Measurements from ENCODE around the gene WDR91.

The WDR91 gene

DNA sequence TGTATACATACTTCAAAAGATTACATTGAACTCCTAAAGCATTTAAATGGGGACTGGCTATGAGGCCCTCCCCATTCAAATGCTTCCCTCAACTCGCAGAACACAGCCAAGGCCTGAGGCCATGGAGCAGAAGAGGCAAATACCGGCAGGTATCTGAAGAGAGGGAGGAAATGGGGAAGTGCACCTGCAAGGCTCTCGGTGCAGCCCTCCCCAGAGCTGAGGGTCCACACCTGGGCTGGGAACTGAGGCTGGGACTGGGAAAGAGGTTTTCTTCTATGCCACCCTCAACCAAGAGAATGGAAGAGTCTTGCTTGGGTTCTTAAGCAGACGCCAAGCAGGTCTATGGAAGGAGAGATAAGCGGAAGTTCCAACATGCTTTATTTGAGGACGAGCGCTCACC, 27.8 kb downstream of the WDR91 start:
- Histone ChIP-seq H3K36me3 (peaks cover 73 to 96% (median 84%) of the 10 kb centered on the region in 11 experiments), H3K27ac (no peak overlapping the region)

DNA sequence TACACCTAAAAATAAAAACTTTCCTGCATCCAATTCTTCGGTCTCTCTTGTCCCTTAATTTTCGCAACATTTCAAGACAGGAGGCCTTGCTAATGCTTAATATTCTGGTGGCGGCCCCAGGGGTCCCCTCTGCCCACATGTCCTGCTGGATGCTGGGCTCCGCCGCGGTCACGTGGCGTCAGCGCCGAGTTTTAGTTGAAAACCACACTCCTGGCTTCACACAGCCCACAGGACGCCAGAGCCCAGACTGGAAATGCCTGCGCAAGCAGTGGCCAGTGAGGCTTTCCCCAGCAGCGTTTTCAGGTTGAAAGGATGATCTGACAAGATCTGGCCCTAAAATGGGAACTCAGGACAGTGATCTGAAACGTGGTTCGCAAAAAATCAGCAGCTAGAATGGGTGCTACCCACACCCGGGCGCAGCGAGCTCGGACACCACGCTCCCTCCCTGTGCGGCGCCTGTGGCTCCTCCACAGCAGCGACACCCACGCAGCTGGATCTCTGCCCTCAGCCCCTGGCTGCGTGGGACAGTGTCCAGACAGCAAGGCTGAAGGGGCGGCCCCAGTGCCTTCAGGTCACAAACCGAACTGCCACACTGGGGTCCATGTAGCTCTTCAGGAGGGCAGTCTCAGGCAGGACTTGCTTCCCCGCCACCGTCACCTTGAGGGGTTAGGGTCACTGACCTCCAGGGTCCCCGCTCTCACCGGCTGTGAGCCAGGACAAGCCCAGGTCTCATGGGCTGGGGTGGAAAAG, 29.2 kb downstream of the WDR91 start:
- Histone ChIP-seq H3K4me1 (peaks cover 0 to 17% (median 14%) of the 10 kb centered on the region in 10 experiments; a peak in 15 of 20 replicates), H3K27ac (no peak overlapping the region), H3K27me3 (no peaks in the 10 kb centered on the region), H3K9ac (no peak overlapping the region), H3K4me2 (no peak overlapping the region), H3K4me3 (peak overlapping the region in 5 of 10 experiments; percentile 0 to 35 (median 13); a peak in 3 of 20 replicates), H4K20me1 (no peaks in the 10 kb centered on the region), H3K9me3 (replicated peaks in 1 of 11) (peaks cover 57 to 75% (median 65%) of the 10 kb centered on the region in 11 experiments), H3K36me3 (peaks cover 60 to 82% (median 70%) of the 10 kb centered on the region in 11 experiments)
- TF ChIP-seq Cebpa-rat (IDR thresholded peaks at IDR 0.05), result no peak

More for the DNA sequence above, 27.8 kb downstream of the WDR91 start:
- no peak overlapping the region for H3K9ac ChIP-seq
- no peaks in the 10 kb centered on the region for H4K20me1 ChIP-seq
- peak overlapping the region in 2 of 10 experiments; percentile 5 to 22; a peak in 1 of 20 replicates for H3K4me3 ChIP-seq
- no peaks in the 10 kb centered on the region for H3K27me3 ChIP-seq
- H3K4me1 ChIP-seq, result peaks cover 0 to 21% (median 15%) of the 10 kb centered on the region in 10 experiments; a peak in 15 of 20 replicates
- peaks cover 57 to 70% (median 65%) of the 10 kb centered on the region in 11 experiments for H3K9me3 ChIP-seq (replicated peaks in 1 of 11)
- H3K4me2 ChIP-seq, result no peak overlapping the region
- no peak for TF ChIP-seq Cebpa-rat (IDR thresholded peaks at IDR 0.05)

DNA sequence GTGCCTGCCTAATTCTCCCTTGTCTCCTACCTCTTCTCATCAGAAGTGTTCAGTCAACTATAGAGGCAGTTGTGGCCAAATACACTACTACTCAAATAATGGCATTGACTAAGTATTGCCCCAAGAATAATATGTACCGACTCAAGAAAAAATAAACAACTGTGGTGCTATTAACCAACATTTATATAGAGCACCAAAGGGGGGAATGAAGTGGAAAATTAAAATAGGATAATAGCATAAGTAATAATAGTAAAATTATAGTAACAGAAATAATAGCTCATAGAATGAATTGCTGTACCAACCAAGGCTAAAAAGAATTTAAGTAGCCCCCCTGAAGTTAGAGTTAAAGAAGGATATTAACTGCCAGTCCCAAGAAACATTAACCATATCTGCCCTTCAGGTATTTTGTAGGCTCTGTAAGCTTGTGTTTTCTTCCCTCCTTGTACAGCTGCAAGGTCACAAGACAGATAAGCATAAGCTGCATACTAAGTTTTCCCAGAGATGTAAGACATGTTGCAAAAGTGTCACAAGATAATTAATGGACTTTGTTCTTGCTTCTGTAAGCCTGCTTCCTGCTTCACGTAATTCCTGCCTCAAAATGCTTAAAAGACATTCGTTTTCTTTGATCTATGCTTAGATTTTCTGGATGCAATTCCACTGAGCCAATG, 29.9 kb downstream of the WDR91 start:
- peaks cover 53 to 75% (median 63%) of the 10 kb centered on the region in 11 experiments for H3K36me3 ChIP-seq

DNA sequence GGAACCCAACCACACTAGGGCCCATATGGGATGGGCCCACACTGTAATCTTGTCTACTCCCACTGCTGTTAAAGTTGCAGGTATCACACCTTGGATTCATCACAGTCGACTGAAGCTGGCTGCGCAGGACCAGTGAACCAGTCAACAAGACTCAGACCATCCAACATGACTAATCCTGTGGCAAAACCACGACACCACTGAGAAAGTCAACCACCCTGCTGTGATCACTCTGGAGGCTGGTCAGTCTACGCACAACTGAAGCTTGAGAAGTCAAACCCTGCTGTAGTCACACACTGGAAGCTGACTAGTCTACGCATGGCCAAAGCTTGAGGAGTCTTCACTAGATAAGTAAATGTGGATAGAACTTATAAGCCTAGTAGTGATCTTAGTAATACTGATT, 31.2 kb downstream of the WDR91 start:
- H3K9me3 ChIP-seq (replicated peaks in 1 of 11), result peaks cover 57 to 75% (median 65%) of the 10 kb centered on the region in 11 experiments
- H3K4me3 ChIP-seq, result 0 out of 20 replicates have a peak overlapping the region, but pooled peaks of 1 of the 10 experiments have one; percentile 0
- no peaks in the 10 kb centered on the region for H4K20me1 ChIP-seq
- TF ChIP-seq Cebpa-rat (IDR thresholded peaks at IDR 0.05), result no peak
- H3K4me2 ChIP-seq, result no peak overlapping the region
- peaks cover 42 to 62% (median 50%) of the 10 kb centered on the region in 11 experiments for H3K36me3 ChIP-seq
- no peaks in the 10 kb centered on the region for H3K4me1 ChIP-seq
- no peak overlapping the region for H3K9ac ChIP-seq
- H3K27me3 ChIP-seq, result no peaks in the 10 kb centered on the region
- no peak overlapping the region for H3K27ac ChIP-seq

More for the DNA sequence above, 29.9 kb downstream of the WDR91 start:
- Histone ChIP-seq H3K4me3 (peak overlapping the region in 5 of 10 experiments; percentile 0 to 26 (median 4); a peak in 2 of 20 replicates), H3K27ac (no peak overlapping the region), H3K4me2 (no peak overlapping the region), H3K9ac (no peak overlapping the region), H3K9me3 (replicated peaks in 1 of 11) (peaks cover 57 to 75% (median 65%) of the 10 kb centered on the region in 11 experiments), H3K4me1 (peaks cover 0 to 10% (median 7%) of the 10 kb centered on the region in 10 experiments; a peak in 15 of 20 replicates), H4K20me1 (no peaks in the 10 kb centered on the region), H3K27me3 (no peaks in the 10 kb centered on the region)
- TF ChIP-seq Cebpa-rat (IDR thresholded peaks at IDR 0.05), result no peak

DNA sequence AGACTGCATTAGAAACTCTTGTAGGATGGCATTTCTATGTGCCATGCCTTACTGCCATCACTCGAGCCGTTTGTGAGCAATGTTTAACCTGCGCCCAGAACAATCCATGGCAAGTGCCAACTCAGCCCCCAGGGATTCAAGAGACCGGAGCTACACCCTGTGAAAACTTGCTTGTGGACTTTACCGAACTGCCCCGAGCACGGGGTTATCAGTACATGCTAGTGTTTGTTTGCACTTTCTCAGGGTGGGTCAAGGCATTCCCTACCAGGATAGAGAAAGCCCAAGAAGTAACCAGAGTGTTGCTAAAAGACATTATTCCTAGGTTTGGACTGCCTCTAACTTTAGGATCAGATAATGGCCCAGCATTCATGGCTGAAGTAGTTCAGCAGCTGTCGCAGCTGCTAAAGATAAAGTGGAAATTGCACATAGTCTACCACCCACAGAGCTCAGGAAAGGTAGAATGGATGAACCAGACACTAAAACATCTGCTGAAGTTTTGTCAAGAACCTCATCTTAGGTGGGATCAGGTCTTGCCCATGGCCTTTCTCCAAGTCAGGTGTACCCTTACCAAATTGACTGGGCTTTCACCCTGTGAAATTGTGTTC, 31.9 kb downstream of the WDR91 start:
- H3K4me3 ChIP-seq, result no peak overlapping the region
- no peaks in the 10 kb centered on the region for H4K20me1 ChIP-seq
- peaks cover 36 to 55% (median 43%) of the 10 kb centered on the region in 11 experiments for H3K36me3 ChIP-seq
- H3K27ac ChIP-seq, result no peak overlapping the region
- no peak for TF ChIP-seq Cebpa-rat (IDR thresholded peaks at IDR 0.05)
- no peaks in the 10 kb centered on the region for H3K27me3 ChIP-seq
- no peak overlapping the region for H3K9ac ChIP-seq
- no peak overlapping the region for H3K4me2 ChIP-seq
- no peaks in the 10 kb centered on the region for H3K4me1 ChIP-seq
- H3K9me3 ChIP-seq (replicated peaks in 1 of 11), result peaks cover 54 to 69% (median 59%) of the 10 kb centered on the region in 11 experiments

DNA sequence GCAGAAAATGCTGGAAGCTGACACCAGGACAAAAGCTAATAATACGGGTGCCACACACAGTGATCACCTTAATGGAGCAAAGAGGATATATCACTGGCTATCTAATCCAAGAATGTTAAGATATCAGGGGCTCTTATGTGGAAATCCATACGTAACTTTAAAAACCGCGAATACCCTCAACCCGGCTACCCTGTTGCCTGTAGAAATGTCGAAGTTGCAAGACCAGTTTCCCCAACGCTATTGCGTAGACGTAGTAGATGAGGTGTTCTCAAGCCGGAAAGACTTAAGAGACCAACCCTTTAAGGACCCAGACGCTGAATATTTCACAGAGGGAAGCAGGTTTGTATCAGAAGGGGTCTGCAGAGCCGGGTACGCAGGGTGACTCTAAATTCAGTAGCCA, 33.0 kb downstream of the WDR91 start:
- H3K27me3 ChIP-seq, result no peaks in the 10 kb centered on the region
- no peaks in the 10 kb centered on the region for H4K20me1 ChIP-seq
- H3K9me3 ChIP-seq (replicated peaks in 1 of 11), result peaks cover 43 to 58% (median 49%) of the 10 kb centered on the region in 11 experiments
- H3K9ac ChIP-seq, result no peak overlapping the region
- no peak overlapping the region for H3K4me3 ChIP-seq
- H3K27ac ChIP-seq, result no peak overlapping the region
- no peak overlapping the region for H3K4me2 ChIP-seq
- H3K36me3 ChIP-seq, result peaks cover 25 to 44% (median 33%) of the 10 kb centered on the region in 11 experiments
- TF ChIP-seq Cebpa-rat (IDR thresholded peaks at IDR 0.05), result no peak
- no peaks in the 10 kb centered on the region for H3K4me1 ChIP-seq

DNA sequence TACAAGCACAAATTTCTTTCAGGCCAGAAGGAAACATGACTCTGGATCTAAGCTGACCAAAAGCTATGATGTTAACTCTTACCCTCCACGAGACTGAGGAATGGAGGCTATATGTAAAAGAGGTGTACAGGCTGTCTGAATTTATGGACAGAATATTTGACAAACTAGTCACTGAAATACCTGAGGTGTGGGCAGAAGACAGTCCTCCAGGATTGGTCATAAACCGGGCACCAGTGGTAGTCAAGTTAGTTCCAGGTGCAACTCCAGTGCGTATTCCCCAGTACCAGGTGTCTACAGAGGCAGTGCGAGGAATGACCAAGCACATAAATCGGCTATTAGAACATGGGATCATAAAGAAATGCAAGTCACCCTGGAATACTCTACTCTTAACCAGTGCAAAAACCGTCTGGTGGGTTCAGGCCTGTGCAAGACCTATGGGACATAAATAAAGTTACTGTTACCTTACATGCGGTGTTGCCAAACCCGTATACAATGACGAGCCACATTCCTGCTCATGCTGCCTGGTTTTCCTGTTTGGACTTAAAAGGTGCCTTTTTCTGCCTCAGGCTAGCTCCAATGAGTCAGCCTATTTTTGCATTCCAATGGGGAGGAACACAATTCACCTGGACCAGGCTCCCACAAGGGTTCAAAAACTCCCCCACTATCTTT, 34.2 kb downstream of the WDR91 start:
- TF ChIP-seq Cebpa-rat (IDR thresholded peaks at IDR 0.05), result no peak
- Histone ChIP-seq H4K20me1 (no peaks in the 10 kb centered on the region), H3K9ac (no peak overlapping the region), H3K36me3 (peaks cover 13 to 32% (median 21%) of the 10 kb centered on the region in 11 experiments), H3K27me3 (no peaks in the 10 kb centered on the region), H3K4me3 (no peak overlapping the region), H3K4me2 (no peak overlapping the region), H3K4me1 (peaks cover 0 to under 1% (median 0%) of the 10 kb centered on the region in 10 experiments; a peak in 2 of 20 replicates), H3K27ac (no peak overlapping the region), H3K9me3 (replicated peaks in 1 of 11) (peaks cover 31 to 46% (median 37%) of the 10 kb centered on the region in 11 experiments)

DNA sequence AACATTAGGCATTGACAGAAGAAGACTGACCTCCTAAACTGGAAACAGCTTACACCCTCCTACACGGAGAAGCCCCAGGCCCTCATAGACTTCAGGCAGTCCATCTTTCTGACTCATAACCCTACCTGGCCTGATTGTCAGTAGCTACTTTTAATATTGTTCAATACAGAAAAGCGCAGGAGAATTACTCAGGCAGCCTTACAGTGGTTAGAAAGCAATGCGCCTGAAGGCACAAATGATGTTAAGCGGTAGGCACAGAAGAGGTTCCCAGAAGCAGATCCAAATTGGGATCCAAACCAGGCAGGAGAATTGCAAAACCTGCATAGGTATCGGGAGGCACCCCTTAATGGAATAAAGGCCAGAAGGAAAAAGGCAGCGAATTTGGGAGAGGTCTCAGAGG, 35.4 kb downstream of the WDR91 start:
- Histone ChIP-seq H4K20me1 (no peaks in the 10 kb centered on the region), H3K9me3 (replicated peaks in 1 of 11) (peaks cover 19 to 34% (median 25%) of the 10 kb centered on the region in 11 experiments), H3K27ac (no peak overlapping the region), H3K9ac (no peak overlapping the region), H3K4me1 (peaks cover 7 to 13% (median 10%) of the 10 kb centered on the region in 10 experiments), H3K4me3 (no peak overlapping the region), H3K36me3 (peaks cover under 1 to 20% (median 9%) of the 10 kb centered on the region in 11 experiments; a peak in 15 of 22 replicates), H3K4me2 (no peak overlapping the region), H3K27me3 (no peaks in the 10 kb centered on the region)
- no peak for TF ChIP-seq Cebpa-rat (IDR thresholded peaks at IDR 0.05)
